Lower leg skin (tissue), 4 donors: ENCODE results near the gene FBH1. TPM values are rescaled to one million over a fixed set of nuclear protein-coding genes. Genes with fewer than 3 reads are reported as not detected.
"Not testable (repeated sequence)": the region's sequence is repeated elsewhere in the genome, so short reads cannot be mapped to it uniquely, and the experiment has no call there.

ENCODE experiments used
- DNase-seq, 2 donors: peaks; one replicate each; pipeline ENCODE4 v3.0.0-alpha.2; 2019; ENCODE audit warnings: low spot score in 2 of 2
- H3K4me3 ChIP-seq: fragments of 200-600 bp; sonication (generic); 2 replicates; pipeline ENCODE4 v1.5.1; 2017; ENCODE audit warnings: mild to moderate bottlenecking, low read depth; ENCODE audit not compliant: poor library complexity, severe bottlenecking
- POLR2A ChIP-seq, 2 donors: fragments of 450-650 bp; IDR thresholded peaks; one replicate each; pipeline ENCODE4 v1.6.1; 2016 to 2017; ENCODE audit warnings: antibody characterized with exemption in 2 of 2, mild to moderate bottlenecking in 1 of 2, moderate library complexity in 1 of 2
- WGBS, 2 donors: methylation state at CpG; one replicate each; pipeline ENCODE4 v1.1.5; 2018; 5-methylcytosine and 5-hydroxymethylcytosine counted together
- intact Hi-C: fragments of 100-400 bp; cut with DNase I; formaldehyde crosslinking; loops from one replicate; pipeline ENCODE4 v1.15.0; 2023; ENCODE audit warnings: low total_unique reads
- total RNA-seq, 4 donors: library from RNA; depleted of rRNA; stranded (reverse); fragments of >200 nt; gene quantifications; one replicate each; pipeline ENCODE4 v1.1.0, GENCODE V29; 2016
- TF ChIP-seq, protein P1 (sequence below), 3 donors: fragments of 450-650 bp; IDR thresholded peaks; one replicate each; pipeline ENCODE4 v1.5.1; 2016; ENCODE audit warnings: antibody characterized with exemption in 3 of 3, mild to moderate bottlenecking in 3 of 3, moderate library complexity in 2 of 3

FBH1 gene
- total RNA-seq, 4 donors from 2014 or later: 76.0 to 100 (median 92.2) TPM

DNA sequence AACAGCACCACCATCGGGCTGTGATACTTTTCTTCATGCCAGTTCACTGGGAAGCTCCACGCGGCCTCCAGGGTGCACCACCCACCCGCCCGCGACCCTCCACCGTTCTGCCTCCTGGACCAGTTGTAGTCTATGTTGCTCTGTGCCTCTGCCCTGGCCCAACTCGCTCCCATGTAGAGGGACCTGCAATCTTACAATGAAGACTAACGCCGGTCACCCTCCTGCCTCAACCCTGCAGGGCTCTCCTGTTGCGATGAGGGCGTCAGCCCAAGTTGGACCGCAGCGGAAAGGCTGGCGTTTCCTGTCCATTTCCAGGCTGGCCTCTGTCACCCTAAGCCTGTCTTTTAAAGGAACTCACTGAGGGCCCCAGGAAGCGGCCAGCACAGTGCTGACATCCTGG is 52.4 kb downstream of the FBH1 start:
- no peak overlapping the region for H3K4me3 ChIP-seq
- 47 to 83% methylated on average over 16 of the region's 16 CpGs for WGBS, 2 donors
- no peak for TF ChIP-seq POLR2A (IDR thresholded peaks at IDR 0.05)
- TF ChIP-seq, protein P1, sequence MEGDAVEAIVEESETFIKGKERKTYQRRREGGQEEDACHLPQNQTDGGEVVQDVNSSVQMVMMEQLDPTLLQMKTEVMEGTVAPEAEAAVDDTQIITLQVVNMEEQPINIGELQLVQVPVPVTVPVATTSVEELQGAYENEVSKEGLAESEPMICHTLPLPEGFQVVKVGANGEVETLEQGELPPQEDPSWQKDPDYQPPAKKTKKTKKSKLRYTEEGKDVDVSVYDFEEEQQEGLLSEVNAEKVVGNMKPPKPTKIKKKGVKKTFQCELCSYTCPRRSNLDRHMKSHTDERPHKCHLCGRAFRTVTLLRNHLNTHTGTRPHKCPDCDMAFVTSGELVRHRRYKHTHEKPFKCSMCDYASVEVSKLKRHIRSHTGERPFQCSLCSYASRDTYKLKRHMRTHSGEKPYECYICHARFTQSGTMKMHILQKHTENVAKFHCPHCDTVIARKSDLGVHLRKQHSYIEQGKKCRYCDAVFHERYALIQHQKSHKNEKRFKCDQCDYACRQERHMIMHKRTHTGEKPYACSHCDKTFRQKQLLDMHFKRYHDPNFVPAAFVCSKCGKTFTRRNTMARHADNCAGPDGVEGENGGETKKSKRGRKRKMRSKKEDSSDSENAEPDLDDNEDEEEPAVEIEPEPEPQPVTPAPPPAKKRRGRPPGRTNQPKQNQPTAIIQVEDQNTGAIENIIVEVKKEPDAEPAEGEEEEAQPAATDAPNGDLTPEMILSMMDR (IDR thresholded peaks at IDR 0.05): no peak
- intact Hi-C loops: no loop called here
- DNase-seq: peak; percentile 55 to 91

DNA sequence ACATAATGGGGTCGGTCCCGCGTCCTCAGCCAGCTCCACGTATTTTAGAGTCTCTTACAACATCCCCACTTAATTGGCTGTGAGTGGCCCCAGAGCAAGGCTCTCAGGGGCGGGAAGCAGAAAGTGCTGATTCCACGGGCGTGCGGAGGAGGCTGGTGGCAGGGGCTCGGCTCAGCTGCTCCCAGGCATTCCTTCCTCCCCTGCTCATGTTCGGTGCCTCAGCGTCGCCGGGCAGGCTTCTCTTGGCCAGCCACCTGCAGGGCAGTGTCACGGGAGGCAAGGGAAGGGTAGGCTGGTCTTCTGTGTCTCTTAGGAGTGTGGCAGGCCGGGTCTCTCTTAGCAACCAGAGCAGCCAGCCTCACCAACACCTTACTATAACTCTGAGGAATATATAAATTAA is 53.5 kb downstream of the FBH1 start:
- no peak overlapping the region for H3K4me3 ChIP-seq
- intact Hi-C loops: no loop called here
- DNase-seq: no peak
- TF ChIP-seq, protein P1 (IDR thresholded peaks at IDR 0.05): no peak
- TF ChIP-seq POLR2A (IDR thresholded peaks at IDR 0.05): no peak
- WGBS, 2 donors: 55 to 59% methylated on average over 15 of the region's 15 CpGs

DNA sequence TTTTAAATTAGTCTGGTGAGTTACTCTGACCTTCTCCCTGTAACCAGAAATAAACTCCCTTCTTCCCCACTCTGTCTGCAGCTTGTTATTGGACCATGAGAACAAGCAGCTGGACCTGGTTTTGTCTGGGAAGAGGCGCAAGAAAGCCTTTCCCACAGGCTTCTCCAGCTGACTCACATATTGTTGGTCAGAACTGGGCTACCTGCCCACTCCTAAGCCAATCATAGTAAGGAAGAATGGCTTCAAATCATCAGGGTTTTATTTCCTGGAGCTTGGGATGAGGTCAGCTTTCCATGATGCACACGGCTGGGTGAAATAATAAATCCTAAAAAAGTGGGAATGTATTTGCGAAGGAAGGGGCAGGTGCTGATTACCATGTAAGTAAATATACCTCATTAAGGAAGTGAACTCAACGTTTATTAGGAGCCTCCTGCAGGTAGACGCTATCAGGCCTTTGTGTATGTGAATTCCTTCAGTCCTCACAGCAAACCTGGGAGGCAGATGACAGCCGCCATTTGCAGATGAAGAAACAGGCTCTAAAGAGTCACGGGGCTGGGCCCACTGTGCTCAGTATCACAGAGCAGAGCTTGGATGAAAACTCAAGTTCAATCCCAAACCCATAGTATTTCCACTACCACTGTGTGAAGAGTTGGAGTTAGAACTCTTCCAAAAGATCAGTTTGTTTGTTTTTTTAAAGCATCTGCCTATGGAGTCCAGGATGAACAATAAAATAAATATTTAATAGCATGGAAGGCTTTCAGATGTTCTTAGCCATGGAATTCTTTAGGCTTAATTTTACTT is 54.5 kb downstream of the FBH1 start:
- no peak overlapping the region for H3K4me3 ChIP-seq
- intact Hi-C loops: no loop called here
- DNase-seq: peak; percentile 91 to 94
- TF ChIP-seq POLR2A (IDR thresholded peaks at IDR 0.05): no peak
- TF ChIP-seq, protein P1 (IDR thresholded peaks at IDR 0.05): no peak
- WGBS, 2 donors: 43 to 51% methylated on average over 7 of the region's 7 CpGs

DNA sequence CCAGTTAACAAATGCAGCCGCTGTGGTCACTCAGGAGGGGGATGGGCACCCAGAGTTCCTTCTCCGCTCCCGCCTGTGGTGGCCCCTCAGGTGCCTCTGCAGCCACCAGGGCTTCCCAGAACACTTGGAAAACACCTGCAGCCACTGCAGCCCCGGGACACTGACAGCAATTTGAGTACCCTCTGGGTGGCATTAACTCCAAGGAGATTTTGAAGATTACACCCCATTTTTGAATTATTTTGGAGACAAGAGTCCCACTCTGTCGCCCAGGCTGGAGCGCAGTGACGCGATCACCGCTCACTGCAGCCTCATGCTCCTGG is 55.1 kb downstream of the FBH1 start:
- WGBS, 2 donors: 67 to 93% methylated on average over 9 of the region's 9 CpGs
- no peak overlapping the region for H3K4me3 ChIP-seq
- no peak for DNase-seq
- intact Hi-C loops: no loop called here
- TF ChIP-seq POLR2A (IDR thresholded peaks at IDR 0.05): no peak
- TF ChIP-seq, protein P1 (IDR thresholded peaks at IDR 0.05): no peak

DNA sequence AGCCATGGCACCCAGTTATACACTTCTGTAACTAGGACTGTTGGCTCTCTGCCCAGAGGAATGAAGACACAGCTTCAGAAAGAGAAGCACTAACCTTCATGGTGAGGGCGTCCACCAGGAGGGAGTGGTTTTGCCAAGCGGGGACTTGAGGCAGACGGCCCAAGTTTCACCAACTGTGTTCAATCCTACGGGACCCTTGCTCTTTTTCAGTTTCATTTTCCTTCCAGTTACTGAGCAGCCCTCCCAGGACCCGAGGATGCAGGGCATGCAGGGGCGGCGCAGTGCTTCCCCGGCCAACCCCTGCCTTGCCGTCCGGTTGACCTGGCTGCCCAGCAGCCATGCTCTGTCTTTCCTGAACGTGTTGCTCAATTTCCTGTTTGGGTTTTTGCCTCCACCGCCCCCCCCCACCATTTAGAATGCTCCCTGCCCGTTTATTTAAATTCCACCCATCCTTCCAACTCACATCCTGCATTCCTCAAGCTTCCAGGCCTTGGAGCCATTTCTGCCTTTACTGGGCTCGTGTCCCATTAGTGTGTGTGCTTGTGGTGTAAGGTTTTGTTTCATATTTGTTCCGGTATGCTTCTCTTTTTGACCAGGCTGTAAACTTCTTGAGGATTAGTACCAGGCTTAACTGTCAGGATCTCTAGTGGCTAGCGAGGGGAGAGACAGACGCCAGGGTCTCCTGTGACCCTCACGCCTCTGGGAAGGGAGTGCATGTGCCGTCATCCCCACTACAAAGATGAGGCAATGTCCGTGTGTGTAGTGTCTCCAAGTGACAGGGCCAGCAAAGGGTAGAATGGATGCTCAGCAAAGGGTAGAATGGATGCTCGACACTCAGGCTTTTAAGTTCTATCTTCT is 55.7 kb downstream of the FBH1 start:
- peak; percentile 61 to 93 for DNase-seq
- no peak for TF ChIP-seq POLR2A (IDR thresholded peaks at IDR 0.05)
- TF ChIP-seq, protein P1 (IDR thresholded peaks at IDR 0.05): no peak
- WGBS, 2 donors: 15 to 36% methylated on average over 21 of the region's 21 CpGs
- intact Hi-C loops: no loop called here
- no peak overlapping the region for H3K4me3 ChIP-seq

DNA sequence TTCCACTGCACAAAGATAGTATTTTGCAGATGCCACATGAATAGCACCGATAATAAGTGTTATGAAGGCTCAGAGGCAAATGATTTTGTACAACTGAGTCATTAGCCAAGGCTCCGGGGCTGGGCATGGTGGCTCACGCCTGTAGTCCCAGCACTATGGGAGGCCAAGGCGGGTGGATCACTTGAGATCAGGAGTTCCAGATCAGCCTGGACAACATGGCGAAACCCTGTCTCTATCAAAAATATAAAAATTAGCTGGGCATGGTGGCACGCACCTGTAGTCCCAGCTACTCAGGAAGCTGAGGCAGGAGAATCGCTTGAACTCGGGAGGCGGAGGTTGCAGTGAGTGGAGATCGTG is 56.4 kb downstream of the FBH1 start:
- 90 to 91% methylated on average over 10 of the region's 10 CpGs for WGBS, 2 donors
- H3K4me3 ChIP-seq, DNase-seq, intact Hi-C loops: not testable (repeated sequence)
